Measurements from ENCODE around the gene AOC3.
"Not testable (repeated sequence)": the region's sequence is repeated elsewhere in the genome, so short reads cannot be mapped to it uniquely, and the experiment has no call there.

AOC3 gene

DNA sequence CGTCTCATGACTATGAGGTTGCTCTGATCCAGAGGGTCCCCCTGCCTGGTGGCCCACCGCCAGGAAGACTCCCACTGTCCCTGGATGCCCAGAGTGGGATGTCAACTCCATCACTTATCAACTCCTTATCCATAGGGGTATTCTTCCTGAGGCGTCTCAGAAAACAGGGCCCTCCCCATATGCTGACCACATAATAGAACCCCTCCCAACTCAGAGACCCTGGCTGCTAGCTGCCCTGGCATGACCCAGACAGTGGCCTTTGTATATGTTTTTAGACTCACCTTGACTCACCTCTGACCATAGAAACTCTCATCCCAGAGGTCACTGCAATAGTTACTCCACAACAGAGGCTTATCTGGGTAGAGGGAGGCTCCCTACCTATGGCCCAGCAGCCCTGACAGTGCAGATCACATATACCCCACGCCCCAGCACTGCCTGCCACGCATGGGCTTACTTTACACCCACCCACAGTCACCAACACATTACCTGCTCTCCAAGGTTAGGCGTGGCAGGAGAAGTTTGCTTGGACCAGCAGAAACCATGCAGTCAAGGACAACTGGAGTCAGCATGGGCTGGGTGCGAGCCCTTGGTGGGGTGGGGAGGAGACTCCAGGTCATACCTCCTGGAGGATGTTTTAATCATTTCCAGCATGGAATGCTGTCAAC is 47.3 kb downstream of the AOC3 start:
- no peak for DNase-seq

DNA sequence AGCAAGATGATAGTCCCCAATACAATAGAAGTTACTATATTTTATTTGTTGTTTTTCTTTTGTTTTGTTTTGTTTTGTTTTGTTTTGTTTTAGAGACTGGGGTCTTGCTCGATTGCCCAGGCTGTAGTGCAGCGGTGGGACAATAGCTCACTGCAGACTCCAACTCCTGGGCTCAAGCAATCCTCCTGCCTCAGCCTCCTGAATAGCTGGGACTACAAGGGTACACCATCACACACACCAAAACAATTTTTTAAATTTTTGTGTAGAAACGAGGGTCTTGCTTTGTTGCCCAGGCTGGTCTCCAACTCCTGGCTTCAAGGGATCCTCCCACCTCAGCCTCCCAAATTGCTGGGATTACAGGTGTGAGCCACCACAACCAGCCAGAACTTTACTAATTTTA is 49.0 kb downstream of the AOC3 start:
- not testable (repeated sequence) for DNase-seq

DNA sequence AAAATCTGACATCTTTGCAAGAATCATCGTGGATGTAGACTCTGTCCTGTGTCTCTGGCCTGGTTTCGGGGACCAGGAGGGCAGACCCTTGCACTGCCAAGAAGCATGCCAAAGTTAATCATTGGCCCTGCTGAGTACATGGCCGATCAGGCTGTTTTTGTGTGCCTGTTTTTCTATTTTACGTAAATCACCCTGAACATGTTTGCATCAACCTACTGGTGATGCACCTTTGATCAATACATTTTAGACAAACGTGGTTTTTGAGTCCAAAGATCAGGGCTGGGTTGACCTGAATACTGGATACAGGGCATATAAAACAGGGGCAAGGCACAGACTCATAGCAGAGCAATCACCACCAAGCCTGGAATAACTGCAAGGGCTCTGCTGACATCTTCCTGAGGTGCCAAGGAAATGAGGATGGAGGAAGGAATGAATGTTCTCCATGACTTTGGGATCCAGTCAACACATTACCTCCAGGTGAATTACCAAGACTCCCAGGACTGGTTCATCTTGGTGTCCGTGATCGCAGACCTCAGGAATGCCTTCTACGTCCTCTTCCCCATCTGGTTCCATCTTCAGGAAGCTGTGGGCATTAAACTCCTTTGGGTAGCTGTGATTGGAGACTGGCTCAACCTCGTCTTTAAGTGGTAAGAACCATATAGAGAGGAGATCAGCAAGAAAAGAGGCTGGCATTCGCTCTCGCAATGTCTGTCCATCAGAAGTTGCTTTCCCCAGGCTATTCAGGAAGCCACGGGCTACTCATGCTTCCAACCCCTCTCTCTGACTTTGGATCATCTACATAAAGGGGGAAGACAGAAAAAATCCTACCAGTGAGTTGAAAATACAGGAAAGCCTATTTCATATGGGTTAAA is 49.7 kb downstream of the AOC3 start, which contains the start of gene G6PC1:
Gene G6PC1, plus strand, starts transcription at position 340 of the 872 bp plus-strand sequence. Its CDS starts 78 bp downstream, at position 418.
- DNase-seq = no peak

DNA sequence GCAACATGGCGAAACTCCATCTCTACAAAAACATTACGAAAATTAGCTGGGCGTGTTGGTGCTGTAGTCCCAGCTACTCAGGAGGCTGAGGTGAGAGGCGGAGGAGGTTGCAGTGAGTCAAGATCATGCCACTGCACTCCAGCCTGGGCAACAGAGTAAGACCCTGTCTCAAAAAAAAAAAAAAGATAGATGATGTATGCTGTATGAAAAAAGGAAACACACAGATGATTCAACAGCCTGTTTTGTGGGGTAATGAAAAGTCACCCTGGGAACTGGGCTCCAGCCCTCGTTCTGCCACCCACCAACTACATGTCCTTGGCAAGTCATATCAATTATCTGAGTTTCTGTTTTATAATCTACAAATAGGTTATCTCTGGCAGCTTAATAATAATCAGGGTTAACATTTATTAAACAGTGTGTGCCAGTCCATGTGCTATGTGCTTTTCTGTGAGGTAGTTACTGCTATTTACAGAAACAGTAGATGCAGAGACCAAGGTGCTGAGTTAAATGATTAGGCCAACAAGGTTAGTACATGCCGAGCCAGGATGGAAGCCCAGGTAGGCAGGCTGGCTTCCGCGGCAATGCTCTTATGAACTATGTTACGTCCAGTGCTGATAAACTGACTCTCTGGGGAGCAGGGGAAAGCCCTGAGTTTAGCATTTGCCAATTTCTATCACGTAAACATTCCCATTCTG is 50.7 kb downstream of the AOC3 start:
- DNase-seq = no peak

DNA sequence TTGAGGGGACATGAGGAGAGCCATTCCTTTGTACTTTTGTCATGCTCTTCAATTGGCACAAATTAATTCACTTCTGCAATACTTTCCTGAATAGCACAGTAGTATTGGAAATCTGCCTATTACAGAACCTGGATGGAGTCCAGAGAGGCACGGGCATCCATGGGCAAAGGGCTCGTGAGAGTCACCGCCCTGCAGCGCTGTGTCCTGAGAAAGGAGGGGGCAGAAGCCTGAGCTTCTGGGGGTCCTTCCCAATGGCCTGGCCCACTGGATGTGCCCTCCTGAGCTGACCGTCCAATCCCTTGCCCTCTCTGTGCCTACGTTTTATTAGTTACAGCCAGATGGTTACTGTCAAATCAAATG is 53.1 kb downstream of the AOC3 start:
- no peak for DNase-seq

DNA sequence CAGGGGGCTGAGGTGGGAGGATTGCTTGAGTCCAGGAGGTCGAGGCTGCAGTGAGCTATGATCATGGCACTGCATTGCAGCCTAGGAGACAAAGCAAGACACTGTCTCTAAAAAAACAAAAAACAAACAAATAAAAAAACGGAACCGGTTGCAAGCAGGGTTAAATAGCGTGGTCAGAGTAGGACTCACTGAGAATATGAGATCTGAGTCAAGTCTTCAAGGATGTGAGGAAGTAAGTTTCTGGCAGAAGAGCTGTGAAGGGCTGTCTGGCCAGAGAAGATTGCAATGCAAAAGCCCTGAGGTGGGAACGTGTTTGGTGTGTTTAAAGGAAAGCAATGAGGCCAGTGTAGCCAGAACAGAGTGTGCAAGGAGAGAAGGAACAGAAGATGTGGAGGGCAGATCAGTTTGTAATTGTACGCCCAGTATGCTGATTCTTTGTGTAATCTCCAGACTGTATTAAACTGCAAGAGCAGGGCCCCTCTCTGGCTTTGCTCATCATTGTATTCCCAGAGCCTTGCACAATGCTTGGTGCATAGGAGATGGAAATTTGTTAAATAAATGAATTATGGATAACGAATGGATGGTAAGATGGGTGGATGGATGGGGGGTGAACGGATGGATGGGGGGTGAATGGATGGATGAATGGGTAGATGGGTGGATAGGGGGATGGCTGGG is 55.9 kb downstream of the AOC3 start:
- no peak for DNase-seq
